Body of pancreas (tissue), 4 donors: Measurements from ENCODE around the gene ZNF8.

Experiments used
- POLR2A ChIP-seq, 3 donors: fragments of 450-650 bp; IDR thresholded peaks; one replicate each; pipeline ENCODE4 v1.6.1; 2016; ENCODE audit warnings: antibody characterized with exemption in 3 of 3, mild to moderate bottlenecking in 2 of 3
- TF ChIP-seq, protein P1 (sequence below), 7 experiments: fragments of 450-650 bp in 4 of 7; fragments of 200-600 bp in 3 of 7; sonication (generic) in 3 of 7; IDR thresholded peaks; one replicate each; pipeline ENCODE4 v1.5.1; 2016 to 2019; ENCODE audit warnings: antibody characterized with exemption in 7 of 7

DNA sequence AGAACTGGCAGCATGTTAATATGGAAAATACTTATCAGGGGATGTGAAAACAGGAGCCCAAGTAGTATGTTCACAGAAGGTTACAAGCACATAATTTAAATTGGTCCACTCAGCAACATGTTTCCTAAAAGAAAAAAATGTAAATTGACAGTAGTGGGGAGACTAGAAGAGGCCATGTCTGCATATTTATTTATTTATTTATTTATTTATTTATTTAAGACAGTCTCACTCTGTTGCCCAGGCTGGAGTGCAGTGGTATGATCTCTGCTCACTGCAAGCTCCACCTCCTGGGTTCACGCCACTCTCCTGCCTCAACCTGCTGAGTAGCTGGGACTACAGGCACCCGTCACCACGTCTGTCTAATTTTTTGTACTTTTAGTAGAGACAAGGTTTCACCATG is 13.7 kb upstream of the ZNF8 start:
- TF ChIP-seq, protein P1, sequence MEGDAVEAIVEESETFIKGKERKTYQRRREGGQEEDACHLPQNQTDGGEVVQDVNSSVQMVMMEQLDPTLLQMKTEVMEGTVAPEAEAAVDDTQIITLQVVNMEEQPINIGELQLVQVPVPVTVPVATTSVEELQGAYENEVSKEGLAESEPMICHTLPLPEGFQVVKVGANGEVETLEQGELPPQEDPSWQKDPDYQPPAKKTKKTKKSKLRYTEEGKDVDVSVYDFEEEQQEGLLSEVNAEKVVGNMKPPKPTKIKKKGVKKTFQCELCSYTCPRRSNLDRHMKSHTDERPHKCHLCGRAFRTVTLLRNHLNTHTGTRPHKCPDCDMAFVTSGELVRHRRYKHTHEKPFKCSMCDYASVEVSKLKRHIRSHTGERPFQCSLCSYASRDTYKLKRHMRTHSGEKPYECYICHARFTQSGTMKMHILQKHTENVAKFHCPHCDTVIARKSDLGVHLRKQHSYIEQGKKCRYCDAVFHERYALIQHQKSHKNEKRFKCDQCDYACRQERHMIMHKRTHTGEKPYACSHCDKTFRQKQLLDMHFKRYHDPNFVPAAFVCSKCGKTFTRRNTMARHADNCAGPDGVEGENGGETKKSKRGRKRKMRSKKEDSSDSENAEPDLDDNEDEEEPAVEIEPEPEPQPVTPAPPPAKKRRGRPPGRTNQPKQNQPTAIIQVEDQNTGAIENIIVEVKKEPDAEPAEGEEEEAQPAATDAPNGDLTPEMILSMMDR (IDR thresholded peaks at IDR 0.05) = no peak
- no peak for TF ChIP-seq POLR2A (IDR thresholded peaks at IDR 0.05)
